ENCODE measurements around the gene MAFG.

Gene MAFG

GRCh38 chr17:81868674-81869220 is 58.8 kb downstream of the MAFG start:
- DNase-seq (ENCODE audit: low read depth) = no peak

All from stimulated activated CD4-positive, alpha-beta T cell treated with anti-CD3 and anti-CD28 coated beads, Interleukin-2, amount 100 ng/mL, for 4 hours (primary cell).